HG03521 (cell line): ENCODE data around the gene RSAD2.
"Not testable (repeated sequence)": the region's sequence is repeated elsewhere in the genome, so short reads cannot be mapped to it uniquely, and the experiment has no call there.

Experiments used
- ATAC-seq: cut with Tn5 transposase; IDR thresholded peaks from one replicate; pipeline ENCODE4 v1.9.1; 2021; ENCODE audit warnings: mild to moderate bottlenecking, moderate library complexity; ENCODE audit not compliant: unreplicated experiment

The RSAD2 gene

DNA sequence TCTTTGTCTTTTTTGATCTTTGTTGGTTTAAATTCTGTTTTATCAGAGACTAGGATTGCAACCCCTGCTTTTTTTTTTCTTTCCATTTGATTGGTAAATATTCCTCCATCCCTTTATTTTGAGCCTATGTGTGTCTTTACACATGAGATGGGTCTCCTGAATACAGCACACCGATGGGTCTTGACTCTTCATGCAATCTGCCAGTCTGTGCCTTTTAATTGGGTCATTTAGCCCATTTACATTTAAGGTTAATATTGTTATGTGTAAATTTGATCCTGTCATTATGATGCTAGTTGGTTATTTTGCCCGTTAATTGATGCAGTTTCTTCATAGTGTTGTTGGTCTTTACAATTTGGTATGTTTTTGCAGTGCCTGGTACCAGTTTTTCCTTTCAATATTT lies 25.0 kb downstream of the RSAD2 start:
- not testable (repeated sequence) for ATAC-seq

DNA sequence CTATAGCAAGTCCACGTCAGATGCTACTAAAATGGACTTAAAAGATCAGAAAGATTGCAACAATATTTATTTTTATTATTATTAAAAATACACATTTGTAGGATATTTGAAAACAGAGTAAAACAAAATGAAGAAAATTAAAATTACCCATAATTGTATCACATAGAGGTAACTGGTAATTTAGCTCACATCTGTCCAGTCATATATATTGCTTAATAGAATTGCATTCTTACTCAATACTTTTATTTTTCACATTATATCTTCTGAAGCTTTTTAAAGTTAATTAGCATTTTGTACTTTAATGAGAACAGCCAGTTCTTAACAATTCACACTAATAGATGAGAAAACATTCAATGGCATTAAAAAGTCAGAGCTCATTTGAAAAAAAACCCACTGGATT lies 28.1 kb downstream of the RSAD2 start:
- ATAC-seq: no peak

DNA sequence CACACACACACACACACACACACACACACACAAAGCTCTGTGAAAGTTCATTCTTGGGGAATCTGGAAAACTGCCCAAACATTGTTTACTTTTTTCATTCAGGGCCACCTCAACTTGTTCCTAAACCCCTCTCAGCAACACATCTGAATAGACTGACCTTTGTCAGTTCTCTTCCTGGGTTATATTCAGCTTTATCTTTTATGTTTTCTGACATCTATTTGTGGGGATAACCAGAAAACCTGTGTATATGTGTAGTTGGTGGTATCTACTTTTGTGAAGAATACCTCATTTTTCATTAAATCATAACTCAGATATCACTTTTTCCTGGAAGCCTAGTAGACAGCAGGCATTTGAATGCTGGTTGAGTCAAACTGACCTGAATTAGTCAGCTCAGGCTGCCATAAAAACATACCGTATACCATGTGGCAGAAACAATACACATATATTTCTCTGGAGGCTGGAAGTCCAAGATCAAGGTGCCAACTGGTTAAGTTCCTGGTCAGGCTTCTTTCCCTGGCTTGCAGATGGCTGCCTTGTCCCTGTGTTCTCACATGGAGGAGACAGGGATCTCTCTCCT lies 28.7 kb downstream of the RSAD2 start:
- ATAC-seq: no peak

DNA sequence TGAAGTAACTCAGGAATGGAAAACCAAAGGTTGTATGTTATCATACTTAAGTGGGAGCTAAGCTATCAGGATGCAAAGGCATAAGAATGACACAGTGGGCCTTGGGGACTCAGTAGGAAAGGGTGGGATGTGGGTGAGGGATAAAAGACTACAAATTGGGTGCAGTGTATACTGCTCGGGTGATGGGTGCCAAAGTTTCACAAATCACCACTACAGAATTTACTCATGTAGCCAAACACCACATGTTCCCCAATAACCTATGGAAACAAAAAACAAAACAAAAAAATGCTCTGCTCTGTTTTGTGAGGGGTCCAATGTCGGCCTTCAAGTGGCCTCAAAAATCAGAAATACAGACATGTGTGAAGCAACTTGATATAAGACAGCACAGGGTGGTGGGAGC lies 30.7 kb downstream of the RSAD2 start:
- no peak for ATAC-seq

DNA sequence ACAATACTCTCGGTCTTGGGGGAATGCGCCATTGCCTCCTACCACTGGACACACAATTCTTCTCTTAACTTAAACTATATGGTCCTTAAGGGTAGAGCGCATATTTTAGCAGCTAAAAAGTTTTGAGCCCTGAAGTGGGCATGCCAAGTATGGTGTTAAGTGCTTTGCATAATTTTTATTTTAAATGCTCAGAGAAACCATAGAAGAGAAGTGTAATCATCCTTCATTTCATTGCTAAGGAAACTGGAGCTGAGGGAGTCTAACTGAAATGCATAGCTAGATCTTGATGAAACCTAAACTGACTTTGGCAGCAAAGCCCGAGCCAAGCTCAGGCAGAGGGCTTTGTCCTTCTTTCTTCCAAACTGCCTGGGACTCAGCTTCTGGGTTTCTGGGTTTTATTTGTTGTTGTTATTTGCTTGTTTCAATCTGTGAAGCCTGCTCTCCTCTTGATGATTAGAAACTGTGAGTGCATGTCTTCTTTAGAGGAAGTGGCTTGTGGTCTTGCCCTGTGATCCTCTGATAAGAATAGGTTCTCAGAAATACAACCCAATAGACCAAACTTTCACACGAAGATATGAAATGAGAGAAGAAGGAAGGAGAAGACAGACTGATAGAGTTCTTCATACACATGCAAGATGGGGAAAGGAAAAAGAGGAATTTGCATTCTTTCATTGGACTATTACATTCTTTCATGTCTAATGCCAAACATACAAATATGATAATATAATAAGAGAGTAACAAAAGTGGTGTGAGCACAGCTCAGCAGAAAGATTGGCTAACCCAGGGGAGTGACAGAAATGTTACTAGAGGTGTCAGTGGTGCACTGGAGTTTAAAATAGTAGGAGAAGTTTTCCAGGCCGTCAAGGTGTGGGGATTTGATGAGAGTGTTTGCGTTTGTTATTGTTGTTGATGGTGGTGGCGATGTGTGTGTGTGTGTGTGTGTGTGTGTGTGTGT lies 32.1 kb downstream of the RSAD2 start:
- peak; percentile 99 for ATAC-seq

DNA sequence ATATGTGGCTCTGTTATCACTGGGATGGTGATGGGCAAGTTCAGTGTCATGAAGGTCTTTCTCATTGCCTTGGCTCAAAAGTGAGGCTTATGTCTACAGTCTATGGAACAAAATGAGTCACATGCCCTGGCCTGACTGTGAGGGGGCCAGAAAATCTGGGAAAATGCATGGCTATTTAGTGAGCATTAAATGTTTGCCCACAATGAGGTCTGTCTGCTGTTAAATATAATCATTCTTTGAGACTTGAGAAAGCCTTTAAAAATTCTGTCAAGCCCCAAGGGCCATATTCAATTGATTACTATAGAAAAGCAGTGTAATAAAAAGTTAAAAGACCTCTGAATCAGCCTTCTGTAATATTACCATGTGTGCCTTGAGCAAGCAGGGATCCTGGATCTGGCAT lies 34.1 kb downstream of the RSAD2 start:
- no peak for ATAC-seq

DNA sequence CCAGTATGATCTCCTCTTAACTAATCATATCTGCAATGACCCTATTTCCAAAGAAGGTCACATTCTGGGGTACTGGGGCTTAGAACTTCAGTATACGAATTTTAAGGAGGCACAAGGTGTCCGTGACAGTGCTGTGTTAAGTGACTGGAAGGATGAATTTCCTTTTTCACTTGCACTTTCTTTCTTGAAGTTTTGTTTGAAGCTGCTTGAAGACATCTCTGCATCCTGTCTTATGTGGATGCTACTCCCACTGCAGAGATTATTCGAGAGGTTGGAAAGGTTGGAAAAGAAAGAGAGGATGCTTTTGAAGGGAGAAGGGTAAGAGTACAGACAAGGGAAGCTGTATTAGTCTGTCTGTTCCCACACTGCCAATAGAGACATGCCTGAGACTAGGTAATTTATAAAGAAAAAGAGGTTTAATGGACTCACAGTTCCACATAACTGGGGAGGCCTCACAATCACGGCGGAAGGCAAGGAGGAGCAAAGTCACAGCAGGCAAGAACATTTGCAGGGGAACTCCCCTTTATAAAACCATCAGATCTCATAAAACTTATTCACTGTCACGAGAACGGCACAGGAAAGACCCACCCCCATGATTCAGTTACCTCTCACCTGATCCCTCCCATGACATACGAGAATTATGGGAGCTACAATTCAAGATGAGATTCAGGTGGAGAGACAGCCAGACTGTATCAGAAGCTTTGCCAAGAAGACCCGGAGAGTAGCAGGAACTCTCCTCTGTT lies 36.0 kb downstream of the RSAD2 start:
- no peak for ATAC-seq

DNA sequence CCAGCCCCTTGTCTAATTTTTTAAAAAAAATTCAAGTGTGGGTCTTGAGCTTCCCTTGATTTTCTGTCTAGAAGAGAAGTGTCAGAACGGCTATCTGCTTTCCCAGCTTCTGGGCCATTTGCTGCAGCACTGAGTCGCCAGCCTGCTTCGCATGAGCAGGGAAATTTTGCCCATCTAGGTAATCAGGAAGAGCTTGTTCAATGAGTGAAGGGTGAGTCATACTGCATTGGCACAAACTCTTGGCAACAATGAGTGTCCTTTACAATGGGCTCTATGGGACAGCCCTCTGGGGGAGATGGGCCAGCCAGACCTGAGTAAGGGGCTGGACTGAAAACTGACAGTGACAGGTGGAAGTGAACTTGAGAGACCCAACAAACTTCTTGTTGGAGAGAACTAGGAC lies 37.3 kb downstream of the RSAD2 start:
- no peak for ATAC-seq

DNA sequence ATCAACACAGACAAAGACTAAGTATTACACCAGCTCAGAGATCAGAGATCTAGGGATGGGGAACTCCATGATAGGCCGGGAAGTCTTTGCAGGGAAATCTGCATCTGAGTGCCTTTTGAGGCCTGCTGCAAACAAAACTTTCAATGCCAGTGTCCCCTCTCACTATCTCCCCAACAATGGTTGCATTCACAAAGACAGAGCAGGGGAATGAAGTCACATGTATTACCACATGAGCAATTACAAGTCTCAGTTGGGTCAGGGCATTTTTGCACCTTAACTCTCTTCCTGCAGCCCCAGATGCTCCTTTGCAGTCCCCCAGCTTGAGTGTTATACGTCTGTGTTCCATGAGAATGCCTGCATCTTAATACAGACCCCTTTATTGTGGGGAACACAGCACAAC lies 37.8 kb downstream of the RSAD2 start:
- ATAC-seq: no peak

DNA sequence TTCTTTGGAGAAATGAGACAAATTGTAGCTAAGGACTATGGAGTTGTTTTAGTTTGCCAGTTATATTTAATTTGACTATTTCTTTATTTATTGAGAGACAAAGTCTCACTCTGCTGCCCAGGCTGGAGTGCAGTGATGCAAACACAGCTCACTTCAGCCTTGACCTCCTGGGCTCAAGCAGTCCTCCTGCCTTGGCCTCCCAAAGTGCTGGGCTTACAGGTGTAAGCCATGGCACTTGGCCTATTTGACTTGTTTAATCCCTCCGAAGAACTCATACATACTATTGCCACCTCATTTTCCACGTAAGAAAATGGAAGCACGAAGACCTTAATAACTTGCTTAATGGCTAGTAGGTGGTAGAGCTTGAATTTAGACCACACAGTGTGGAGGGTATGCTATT lies 38.6 kb downstream of the RSAD2 start:
- no peak for ATAC-seq

DNA sequence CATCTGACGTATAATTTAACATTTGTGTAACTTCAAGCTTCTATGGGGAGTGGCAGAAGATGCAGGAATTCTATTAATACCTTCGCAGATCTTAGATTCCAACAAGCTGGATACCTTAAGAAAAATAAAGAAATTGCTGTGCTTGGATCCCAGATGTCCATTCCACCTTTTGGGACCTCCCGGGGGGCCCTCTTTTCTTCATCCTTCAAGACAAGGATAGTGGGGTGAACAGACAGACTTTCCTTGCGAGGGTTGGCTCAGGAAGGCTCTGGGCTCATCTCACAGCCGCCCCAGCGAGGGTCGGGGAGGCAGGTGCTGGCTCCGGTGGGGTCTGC lies 39.1 kb downstream of the RSAD2 start:
- ATAC-seq: no peak

DNA sequence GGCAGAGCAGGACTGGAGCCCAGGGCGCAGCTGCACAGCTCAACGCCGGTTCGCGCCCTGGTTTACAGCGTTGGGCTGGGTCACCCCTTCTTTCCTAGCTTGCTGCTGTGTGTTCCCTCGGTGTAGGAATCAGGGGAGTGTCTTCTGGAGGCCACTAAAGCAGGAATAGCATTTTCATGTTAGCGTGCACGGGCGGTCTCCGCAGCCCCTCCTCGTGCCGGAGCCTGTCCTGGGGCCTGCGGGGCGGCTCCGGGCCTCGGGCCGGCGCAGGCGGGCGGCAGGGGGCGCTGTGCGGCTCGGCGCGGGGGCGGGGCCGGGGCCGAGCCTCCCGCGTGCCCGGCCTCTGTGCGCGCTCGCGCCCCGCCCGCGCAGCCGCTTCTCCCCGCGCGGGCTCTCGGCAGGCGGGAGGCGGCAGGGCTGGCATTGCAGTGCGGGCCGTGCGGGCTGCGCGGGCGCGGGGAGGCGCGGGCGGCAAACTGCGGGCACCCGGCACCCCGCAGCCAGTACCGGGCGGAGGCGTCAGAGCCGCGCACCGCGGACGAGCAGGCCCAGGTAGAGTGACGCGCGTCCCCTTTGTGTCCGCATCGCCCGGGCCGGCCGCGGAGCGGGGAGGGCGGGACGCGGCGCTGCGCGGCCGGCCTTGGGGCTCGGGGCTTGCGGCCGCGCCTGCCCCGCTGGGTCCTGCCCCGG lies 39.6 kb downstream of the RSAD2 start, which contains the start of gene RNF144A:
Gene RNF144A (plus strand): TSS at position 342 of the 690 bp plus-strand sequence. CDS start 79,515 bp downstream, outside the sequence.
- ATAC-seq: peak; percentile 79

DNA sequence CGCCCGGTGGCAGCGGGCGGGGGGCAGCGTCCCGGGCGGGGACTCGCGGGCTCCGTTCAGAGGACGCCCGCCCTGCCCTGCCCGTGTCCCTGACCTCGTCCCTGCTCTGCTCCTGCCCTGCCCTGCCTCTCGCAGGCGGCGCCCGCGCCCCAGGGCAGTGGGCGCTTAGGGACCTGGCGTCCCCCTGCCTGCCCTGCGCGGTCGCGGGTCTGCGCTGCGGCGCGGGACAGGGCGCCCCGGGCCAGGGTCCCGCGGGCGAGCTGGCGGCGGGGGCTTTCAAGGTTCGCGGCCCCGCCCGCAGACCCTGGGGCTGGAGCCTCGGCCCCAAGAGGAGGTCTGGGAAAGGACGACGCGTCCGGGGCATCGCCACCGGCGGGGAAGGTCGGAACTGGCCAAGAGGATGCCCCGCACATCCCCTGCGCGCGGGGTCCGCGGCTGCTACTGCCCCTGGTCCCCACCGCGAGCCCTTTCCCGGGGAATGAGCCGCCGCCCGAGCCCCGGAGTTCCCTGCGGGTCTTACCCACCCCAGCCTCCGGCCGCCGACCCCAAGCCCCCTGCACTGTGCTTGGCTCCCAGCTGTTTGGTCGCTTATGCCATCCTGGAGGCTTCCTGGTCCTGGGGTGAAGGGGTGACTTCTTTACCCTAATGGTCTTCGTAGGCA lies 40.3 kb downstream of the RSAD2 start:
- ATAC-seq: peak; percentile 4

DNA sequence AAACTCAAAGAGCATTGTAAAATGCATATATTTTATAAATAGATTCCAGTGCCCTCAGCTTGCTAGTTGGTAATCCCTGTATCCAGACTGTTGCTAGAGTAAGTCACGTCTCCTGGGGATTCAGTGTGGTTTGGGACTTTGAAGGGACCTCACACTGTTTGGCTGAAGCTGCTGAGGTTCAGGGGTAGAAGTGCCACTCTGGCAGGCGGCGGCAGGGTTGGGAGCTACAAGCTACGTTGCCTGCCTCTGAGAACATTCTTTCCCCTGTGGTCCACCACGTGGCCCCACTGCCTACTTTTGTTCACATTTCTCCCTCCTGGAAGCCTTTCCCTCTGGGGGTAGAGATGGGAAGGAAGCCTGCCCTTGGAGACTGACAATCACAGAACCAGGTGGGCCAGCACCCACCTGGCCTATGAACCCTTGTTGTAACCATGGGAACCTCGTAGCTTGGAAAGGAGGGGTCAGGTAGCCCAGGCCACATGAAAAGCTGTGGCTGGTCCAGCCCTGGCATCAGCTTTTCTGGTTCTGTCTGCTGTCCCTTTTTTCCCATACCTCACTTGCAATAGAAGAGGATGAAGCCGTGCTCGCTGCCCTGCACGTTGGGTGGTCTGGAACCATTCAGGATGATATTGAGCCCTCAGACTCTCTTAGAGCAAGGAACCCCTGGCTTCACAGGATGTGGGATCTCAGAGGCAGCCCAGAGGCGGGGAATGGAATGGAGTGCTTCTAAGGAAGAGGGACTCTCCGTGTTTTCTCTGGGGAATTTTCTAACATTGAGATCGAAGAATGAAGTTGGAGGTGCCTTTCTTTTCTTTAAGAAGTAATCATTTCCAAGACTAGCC lies 42.5 kb downstream of the RSAD2 start:
- ATAC-seq: no peak

DNA sequence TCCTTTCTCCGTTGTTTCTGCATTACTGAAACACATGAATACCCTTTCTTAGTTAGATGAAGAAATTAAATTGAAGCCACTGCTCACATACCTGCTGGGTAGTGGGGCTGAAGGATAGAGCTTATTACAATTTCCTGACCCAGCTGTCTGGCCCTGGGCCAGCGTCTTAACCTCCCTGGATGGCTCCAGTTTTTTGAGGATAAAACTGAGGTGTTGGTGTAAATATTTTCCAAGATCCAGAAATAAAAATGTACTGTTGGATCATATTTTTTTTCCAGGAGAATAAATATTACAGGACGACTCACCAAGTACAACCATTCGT lies 43.1 kb downstream of the RSAD2 start:
- no peak for ATAC-seq

DNA sequence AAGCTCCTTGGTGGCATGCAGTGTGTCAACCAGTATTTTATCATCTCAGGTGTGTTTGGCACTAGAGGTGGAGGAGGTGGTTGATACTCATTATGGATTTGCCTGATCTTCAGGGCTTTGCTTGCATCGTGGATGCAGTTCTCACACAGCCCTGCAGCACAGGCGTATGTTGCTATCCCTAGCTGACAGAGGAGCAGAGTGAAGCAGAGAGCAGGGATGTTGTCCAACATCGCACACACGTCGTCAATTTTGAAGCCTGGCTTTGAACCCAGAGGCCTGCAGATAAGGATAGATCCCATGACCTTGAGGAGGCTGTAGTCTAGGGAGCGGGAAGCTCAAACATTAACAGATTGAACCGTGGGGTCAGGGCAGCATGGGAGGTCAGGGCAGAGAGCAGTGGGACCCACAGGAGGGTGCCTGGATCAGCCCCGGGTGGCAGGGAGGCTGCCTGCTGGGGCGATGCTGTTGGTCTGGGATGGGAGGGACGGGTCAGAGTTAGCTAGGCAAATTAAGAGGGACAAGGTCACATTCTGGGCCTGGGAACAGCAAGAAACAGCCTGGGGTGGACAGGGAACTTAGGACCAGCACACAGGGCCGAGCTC lies 43.8 kb downstream of the RSAD2 start:
- no peak for ATAC-seq

DNA sequence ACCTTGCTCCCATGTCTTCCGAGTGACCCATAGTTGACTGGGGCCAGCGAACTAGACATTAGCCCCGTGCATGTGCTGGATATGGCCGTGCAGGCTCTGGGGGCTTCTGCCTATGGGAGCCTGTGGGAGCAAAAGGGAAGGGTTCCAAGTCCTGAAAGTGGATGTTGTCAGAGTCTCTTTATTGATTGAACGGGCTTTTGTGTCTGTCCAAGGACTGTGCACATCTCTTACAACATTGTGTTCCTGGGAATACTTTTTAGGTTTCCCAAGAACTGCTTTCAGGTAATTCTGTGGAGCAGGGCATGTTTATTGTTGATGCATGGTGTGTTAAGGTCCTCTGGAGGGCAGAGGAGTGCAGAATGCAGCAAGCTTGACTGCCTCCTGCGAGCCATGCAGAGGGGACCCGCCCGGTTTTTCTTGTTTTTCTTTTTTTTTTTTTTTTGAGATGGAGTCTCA lies 44.7 kb downstream of the RSAD2 start:
- no peak for ATAC-seq

DNA sequence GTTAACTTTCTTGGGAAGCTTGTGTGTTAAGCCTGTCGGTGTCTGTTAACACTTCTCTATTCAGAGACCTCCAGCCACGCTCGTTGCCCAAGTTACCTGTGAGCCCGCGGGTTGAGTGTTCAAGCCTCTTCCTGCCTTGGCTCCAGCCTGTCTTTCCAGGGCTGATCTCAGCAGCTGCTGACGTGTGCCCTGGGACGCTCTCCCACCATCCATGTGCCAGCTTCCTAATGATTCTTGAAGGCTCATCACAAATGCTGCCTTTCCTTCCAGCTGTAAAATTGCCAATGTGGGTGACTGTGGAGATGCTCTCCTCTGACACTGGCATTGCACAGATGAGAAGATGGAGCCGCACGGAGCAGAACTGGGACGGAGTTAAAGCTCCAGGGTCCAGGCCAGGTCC lies 45.7 kb downstream of the RSAD2 start:
- no peak for ATAC-seq
